DND-41 (cell line): Measurements from ENCODE around the gene VKORC1.

Experiments used
- ATAC-seq: fragments of 200-7000 bp; cut with Tn5 transposase; 3 replicates; pipeline ENCODE4 v1.9.1; 2021; ENCODE audit warnings: low read depth; ENCODE audit not compliant: insufficient read depth
- DNase-seq: peaks from one replicate; pipeline ENCODE4 v3.0.0-alpha.2; 2020
- H2AFZ ChIP-seq: 2 replicates; pipeline ENCODE4 v1.6.0; 2012; ENCODE audit warnings: low read depth, low read length
- H3K27ac ChIP-seq: 2 replicates; pipeline ENCODE4 v1.5.1; 2012; ENCODE audit warnings: low read length, inconsistent platforms
- H3K27me3 ChIP-seq: fragments of 200-600 bp; sonication (generic); 2 replicates; pipeline ENCODE4 v1.6.0; 2012; ENCODE audit warnings: low read length, mild to moderate bottlenecking, inconsistent platforms; ENCODE audit not compliant: insufficient read depth, poor library complexity
- H3K36me3 ChIP-seq: 2 replicates; pipeline ENCODE4 v1.5.1; 2012; ENCODE audit warnings: low read length, inconsistent platforms; ENCODE audit not compliant: insufficient read depth
- H3K4me1 ChIP-seq: 2 replicates; pipeline ENCODE4 v1.5.1; 2012; ENCODE audit warnings: mild to moderate bottlenecking, low read length; ENCODE audit not compliant: insufficient read depth
- H3K4me2 ChIP-seq: 2 replicates; pipeline ENCODE4 v1.6.0; 2012; ENCODE audit warnings: mild to moderate bottlenecking, moderate library complexity, low read length, inconsistent platforms; ENCODE audit not compliant: insufficient read depth
- H3K4me3 ChIP-seq, 2 experiments: fragments of 200-600 bp in 1 of 2; shearing (Covaris generic) in 1 of 2; 2 replicates each; pipeline ENCODE4 v1.5.1; 2012 to 2016; ENCODE audit warnings: inconsistent platforms in 2 of 2, low read length in 2 of 2, mild to moderate bottlenecking in 2 of 2, low read depth in 1 of 2, moderate library complexity in 1 of 2
- H3K79me2 ChIP-seq: 2 replicates; pipeline ENCODE4 v1.6.0; 2012; ENCODE audit warnings: low read length, inconsistent platforms; ENCODE audit not compliant: insufficient read depth
- H3K9ac ChIP-seq: 2 replicates; pipeline ENCODE4 v1.6.0; 2012; ENCODE audit warnings: low read depth, mild to moderate bottlenecking, inconsistent platforms, low read length, moderate library complexity
- H3K9me3 ChIP-seq: 2 replicates; pipeline ENCODE4 v1.5.1; 2012; ENCODE audit warnings: low read length, moderate library complexity, mild to moderate bottlenecking, inconsistent platforms; ENCODE audit not compliant: insufficient read depth, severe bottlenecking
- H4K20me1 ChIP-seq: 2 replicates; pipeline ENCODE4 v1.6.0; 2012; ENCODE audit warnings: low read length; ENCODE audit not compliant: insufficient read depth
- CTCF ChIP-seq: IDR thresholded peaks from 2 replicates; pipeline ENCODE4 v1.5.1; 2012; ENCODE audit warnings: borderline replicate concordance, low read length, moderate library complexity, mild to moderate bottlenecking; ENCODE audit not compliant: poor library complexity, severe bottlenecking; ENCODE audit errors: extremely low read depth
- EZH2 ChIP-seq: IDR thresholded peaks from 3 replicates; pipeline ENCODE4 v1.6.1; 2012; ENCODE audit warnings: borderline replicate concordance, low read depth, mild to moderate bottlenecking, moderate library complexity, low read length, inconsistent platforms; ENCODE audit not compliant: severe bottlenecking

VKORC1 gene

GRCh38 chr16:31063843-31064611, 30.6 kb downstream of the VKORC1 start:
- TF ChIP-seq EZH2: no peak
- no peak for TF ChIP-seq CTCF
- H3K27ac ChIP-seq: no peak overlapping the region
- DNase-seq (no peak), ATAC-seq (no peak)
- H3K4me2 ChIP-seq: no peak overlapping the region
- no peaks in the 10 kb centered on the region for H3K27me3 ChIP-seq
- H3K4me1 ChIP-seq: no peaks in the 10 kb centered on the region; the same call in 1 of the 2 replicates
- peaks cover 25% of the 10 kb centered on the region for H4K20me1 ChIP-seq
- H3K4me3 ChIP-seq: no peak overlapping the region
- H2AFZ ChIP-seq: no peak overlapping the region
- H3K79me2 ChIP-seq: peaks cover 46% of the 10 kb centered on the region
- H3K9me3 ChIP-seq: no peaks in the 10 kb centered on the region
- no peak overlapping the region for H3K9ac ChIP-seq
- peaks cover 39% of the 10 kb centered on the region for H3K36me3 ChIP-seq

GRCh38 chr16:31063495-31063842, 31.1 kb downstream of the VKORC1 start:
- DNase-seq (no peak), ATAC-seq (no peak)
- H3K4me1 ChIP-seq: no peaks in the 10 kb centered on the region; the same call in 1 of the 2 replicates
- peaks cover 39% of the 10 kb centered on the region for H3K36me3 ChIP-seq
- H3K4me3 ChIP-seq: no peak overlapping the region
- no peaks in the 10 kb centered on the region for H3K9me3 ChIP-seq
- no peak overlapping the region for H3K4me2 ChIP-seq
- no peak overlapping the region for H3K9ac ChIP-seq
- H2AFZ ChIP-seq: no peak overlapping the region
- TF ChIP-seq EZH2: no peak
- TF ChIP-seq CTCF: no peak
- H3K27ac ChIP-seq: no peak overlapping the region
- H3K27me3 ChIP-seq: no peaks in the 10 kb centered on the region
- H3K79me2 ChIP-seq: peaks cover 41% of the 10 kb centered on the region
- H4K20me1 ChIP-seq: peaks cover 25% of the 10 kb centered on the region

GRCh38 chr16:31061813-31062440, 32.7 kb downstream of the VKORC1 start:
- H2AFZ ChIP-seq: no peak overlapping the region
- no peak overlapping the region for H3K4me2 ChIP-seq
- no peak overlapping the region for H3K4me3 ChIP-seq
- H3K36me3 ChIP-seq: peaks cover 44% of the 10 kb centered on the region
- TF ChIP-seq CTCF: no peak
- no peak for TF ChIP-seq EZH2
- no peak overlapping the region for H3K9ac ChIP-seq
- ATAC-seq (no peak), DNase-seq (no peak)
- H3K27me3 ChIP-seq: no peaks in the 10 kb centered on the region
- peaks cover 28% of the 10 kb centered on the region for H3K79me2 ChIP-seq
- H4K20me1 ChIP-seq: peaks cover 18% of the 10 kb centered on the region
- H3K9me3 ChIP-seq: no peaks in the 10 kb centered on the region
- H3K27ac ChIP-seq: no peak overlapping the region
- H3K4me1 ChIP-seq: no peaks in the 10 kb centered on the region; the same call in 1 of the 2 replicates
